Cardiac fibroblast (primary cell): ENCODE results near the gene EEF2.
A peak's percentile ranks its signal among the peaks of the same experiment; 100 is the strongest.
"Not testable (repeated sequence)": the region's sequence is repeated elsewhere in the genome, so short reads cannot be mapped to it uniquely, and the experiment has no call there.

Experiments used
- DNase-seq, 2 donors: peaks; one replicate each; pipeline versions ENCODE4 v3.0.0 to v3.0.0-alpha.2; 2010; ENCODE audit warnings: low read depth in 2 of 2
- H3K4me3 ChIP-seq, 2 donors: replicated peaks in 1 of 2; 1 replicate in 1 of 2; 2 replicates in 1 of 2; pipeline ENCODE4 v1.5.1; 2011; ENCODE audit warnings: low read depth in 2 of 2, low read length in 2 of 2, mild to moderate bottlenecking in 2 of 2, moderate library complexity in 1 of 2
- CTCF ChIP-seq: IDR thresholded peaks from one replicate; pipeline ENCODE4 v1.5.1; 2011; ENCODE audit warnings: low read depth, mild to moderate bottlenecking, low read length, inconsistent platforms

EEF2 gene

GRCh38 chr19:4009990-4010807, 24.9 kb upstream of the EEF2 start:
- TF ChIP-seq CTCF, result no peak
- DNase-seq, result no peak
- no peak overlapping the region for H3K4me3 ChIP-seq

GRCh38 chr19:4007836-4008539, 22.7 kb upstream of the EEF2 start:
- peak in 1 of 2 donors; percentile 23 for DNase-seq
- peak overlapping the region; percentile 71 to 96 for H3K4me3 ChIP-seq
- TF ChIP-seq CTCF, result no peak

- DNase-seq, result peak; percentile 91 to 96
- no peak for TF ChIP-seq CTCF
- H3K4me3 ChIP-seq, result peak within 1 kb of the TSS; percentile 88 to 96
These were observed 22.0 kb upstream of the EEF2 start, which contains the start of gene PIAS4 for GRCh38 chr19:4007021-4007835. Gene PIAS4 (plus strand): TSS chr19:4007736. CDS start chr19:4007761, 25 bp downstream.

- DNase-seq, H3K4me3 ChIP-seq: not testable (repeated sequence)
These were observed 20.2 kb upstream of the EEF2 start for GRCh38 chr19:4005436-4005835.

DNA sequence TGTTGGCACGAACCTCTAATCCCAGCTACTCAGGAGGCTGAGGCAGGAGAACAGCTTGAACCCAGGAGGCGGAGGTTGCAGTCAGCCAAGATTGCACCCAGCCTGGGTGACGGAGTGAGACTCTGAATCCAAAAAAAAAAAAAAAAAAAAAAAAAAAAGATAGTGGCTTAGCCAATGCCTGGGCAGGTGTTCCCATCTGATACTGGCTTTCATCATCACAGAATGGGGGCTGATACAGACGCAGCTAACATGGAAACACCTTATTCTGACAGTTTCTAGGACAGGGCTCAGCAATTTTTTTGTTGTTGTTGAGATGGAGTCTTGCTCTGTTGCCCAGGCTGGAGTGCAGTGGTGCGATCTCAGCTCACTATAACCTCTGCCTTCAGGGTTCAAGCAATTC, 15.5 kb upstream of the EEF2 start:
- not testable (repeated sequence) for DNase-seq, H3K4me3 ChIP-seq

GRCh38 chr19:3998667-3999412, 13.6 kb upstream of the EEF2 start:
- not testable (repeated sequence) for DNase-seq, H3K4me3 ChIP-seq

DNA sequence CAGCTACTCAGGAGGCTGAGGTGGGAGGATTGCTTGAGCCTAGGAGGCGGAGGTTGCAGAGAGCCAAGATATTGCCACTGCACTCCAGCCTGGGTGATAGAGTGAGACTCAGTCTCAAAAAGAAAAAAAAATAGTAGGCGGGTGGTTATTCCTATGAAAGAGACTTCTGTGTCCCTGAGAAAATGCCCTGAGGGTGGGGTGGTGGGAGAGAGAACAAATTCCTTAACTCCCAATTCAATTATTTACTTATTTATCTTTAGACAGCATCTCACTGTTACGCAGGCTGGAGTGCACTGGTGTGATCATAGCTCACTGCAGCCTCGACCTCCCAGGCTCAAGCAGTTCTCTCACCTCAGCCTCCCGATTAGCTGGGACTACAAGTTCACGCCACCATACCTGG, 10.3 kb upstream of the EEF2 start:
- DNase-seq, result no peak
- TF ChIP-seq CTCF, result no peak
- H3K4me3 ChIP-seq, result no peak overlapping the region
